Measurements from ENCODE around the gene TPRG1L. TPM values are rescaled to one million over a fixed set of nuclear protein-coding genes. Genes with fewer than 3 reads are reported as not detected.

Gene TPRG1L
- total RNA-seq, 2 donors from 2014 or later: 8.6 to 24.4 TPM

GRCh38 chr1:3632716-3633343 is 8.0 kb downstream of the TPRG1L start:
- peaks cover 0 to 34% of the 10 kb centered on the region in 2 donors for H3K36me3 ChIP-seq (replicated peaks in 1 of 2; ENCODE audit: insufficient read depth in 1 of 2, low read depth in 2 of 2)
- ATAC-seq (no peak), DNase-seq (no peak)
- H3K9me3 ChIP-seq: no peaks in the 10 kb centered on the region
- intact Hi-C loops (cut with DNase I): no loop called here
- TF ChIP-seq CTCF (IDR thresholded peaks at IDR 0.05) (no peak), POLR2A (IDR thresholded peaks at IDR 0.05) (no peak)
- WGBS, 2 donors: 89 to 90% methylated on average over 13 to 26 of the region's 26 CpGs
- no peaks in the 10 kb centered on the region for H3K4me1 ChIP-seq
- H3K4me3 ChIP-seq: no peak overlapping the region
- H3K27me3 ChIP-seq: no peaks in the 10 kb centered on the region
- H3K27ac ChIP-seq: no peak overlapping the region

- no peak for ATAC-seq
- intact Hi-C loops (cut with DNase I): no loop called here
- no peaks in the 10 kb centered on the region for H3K4me1 ChIP-seq
- H3K4me3 ChIP-seq: no peak overlapping the region
- DNase-seq: no peak
- H3K36me3 ChIP-seq (replicated peaks in 1 of 2; ENCODE audit: insufficient read depth in 1 of 2, low read depth in 2 of 2): peaks cover 0 to 35% of the 10 kb centered on the region in 2 donors
- 91 to 93% methylated on average over 11 to 28 of the region's 28 CpGs for WGBS, 2 donors
- TF ChIP-seq POLR2A (IDR thresholded peaks at IDR 0.05): no peak
- TF ChIP-seq CTCF (IDR thresholded peaks at IDR 0.05): no peak
- no peak overlapping the region for H3K27ac ChIP-seq
- H3K9me3 ChIP-seq: no peaks in the 10 kb centered on the region
- no peaks in the 10 kb centered on the region for H3K27me3 ChIP-seq
Measured at GRCh38 chr1:3633344-3634058, 8.7 kb downstream of the TPRG1L start.

DNA sequence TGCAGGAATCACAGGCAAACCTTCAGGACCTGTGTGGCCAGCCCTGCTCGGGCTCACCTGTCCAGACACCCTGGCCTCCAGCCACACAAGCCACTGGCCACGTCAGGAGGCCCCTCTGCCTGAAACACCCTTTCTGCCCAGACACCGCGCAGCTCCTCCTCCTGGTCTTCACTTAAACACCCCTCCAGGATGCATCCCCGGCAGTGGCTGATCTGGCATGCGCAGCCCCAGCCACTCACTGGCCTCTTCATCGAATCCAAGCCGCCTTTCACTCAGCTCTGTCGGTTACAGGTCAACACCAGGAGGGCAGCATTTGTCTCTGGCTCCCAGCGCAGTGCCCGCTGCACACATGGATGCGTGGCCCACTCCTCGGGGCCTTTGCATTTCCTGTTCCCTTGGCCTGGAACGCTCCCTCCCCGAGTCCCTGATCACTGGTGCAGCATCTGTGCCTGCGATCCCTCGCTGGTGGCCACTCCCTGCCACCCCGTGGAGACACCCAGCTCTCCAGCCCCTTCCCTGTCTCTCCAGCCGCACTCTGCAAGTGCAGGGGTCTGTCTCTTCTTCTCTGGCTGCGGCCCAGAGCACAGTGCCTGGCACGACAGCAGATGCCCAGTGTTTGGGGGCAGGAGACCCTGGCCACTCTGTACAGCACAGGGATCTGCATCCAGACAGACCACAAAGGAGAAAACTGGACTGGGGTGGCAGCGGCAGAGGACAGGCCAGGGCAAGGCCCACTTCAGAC is 9.4 kb downstream of the TPRG1L start:
- no peak overlapping the region for H3K4me3 ChIP-seq
- no peak for ATAC-seq
- H3K27me3 ChIP-seq: no peaks in the 10 kb centered on the region
- no peak for TF ChIP-seq POLR2A (IDR thresholded peaks at IDR 0.05)
- TF ChIP-seq CTCF (IDR thresholded peaks at IDR 0.05): no peak
- H3K36me3 ChIP-seq (replicated peaks in 1 of 2; ENCODE audit: insufficient read depth in 1 of 2, low read depth in 2 of 2): peaks cover 0 to 34% of the 10 kb centered on the region in 2 donors
- no peaks in the 10 kb centered on the region for H3K9me3 ChIP-seq
- no peaks in the 10 kb centered on the region for H3K4me1 ChIP-seq
- no peak for DNase-seq
- no peak overlapping the region for H3K27ac ChIP-seq
- intact Hi-C loops (cut with DNase I): no loop called here
- WGBS, 2 donors: 92 to 96% methylated on average over 21 of the region's 22 CpGs

GRCh38 chr1:3636080-3636479 is 11.3 kb downstream of the TPRG1L start:
- intact Hi-C loops (cut with DNase I): no loop called here
- no peak overlapping the region for H3K4me3 ChIP-seq
- no peaks in the 10 kb centered on the region for H3K4me1 ChIP-seq
- ATAC-seq: no peak
- 88 to 93% methylated on average over 14 of the region's 14 CpGs for WGBS, 2 donors
- TF ChIP-seq CTCF (IDR thresholded peaks at IDR 0.05) (no peak), POLR2A (IDR thresholded peaks at IDR 0.05) (no peak)
- H3K27ac ChIP-seq: no peak overlapping the region
- H3K36me3 ChIP-seq (replicated peaks in 1 of 2; ENCODE audit: insufficient read depth in 1 of 2, low read depth in 2 of 2): peaks cover 0 to 36% of the 10 kb centered on the region in 2 donors
- H3K27me3 ChIP-seq: no peaks in the 10 kb centered on the region
- H3K9me3 ChIP-seq: no peaks in the 10 kb centered on the region
- no peak for DNase-seq

Data from body of pancreas (tissue), 4 donors.